Central memory CD4-positive, alpha-beta T cell (primary cell): Measurements from ENCODE around the gene FN3K.
"Not testable (repeated sequence)": the region's sequence is repeated elsewhere in the genome, so short reads cannot be mapped to it uniquely, and the experiment has no call there.

ENCODE experiments used
- DNase-seq: peaks from one replicate; pipeline ENCODE4 v3.0.0; 2022

The FN3K gene

GRCh38 chr17:82775001-82775823 lies 39.8 kb downstream of the FN3K start:
- DNase-seq, result no peak

GRCh38 chr17:82776454-82776853 lies 41.0 kb downstream of the FN3K start:
- no peak for DNase-seq

- not testable (repeated sequence) for DNase-seq
These were observed 42.5 kb downstream of the FN3K start for GRCh38 chr17:82777778-82778375.

- no peak for DNase-seq
These were observed 44.1 kb downstream of the FN3K start for GRCh38 chr17:82779541-82779940.

GRCh38 chr17:82780195-82780594 lies 44.8 kb downstream of the FN3K start:
- no peak for DNase-seq

- DNase-seq, result no peak
These were observed 45.8 kb downstream of the FN3K start for GRCh38 chr17:82780971-82781893.

DNA sequence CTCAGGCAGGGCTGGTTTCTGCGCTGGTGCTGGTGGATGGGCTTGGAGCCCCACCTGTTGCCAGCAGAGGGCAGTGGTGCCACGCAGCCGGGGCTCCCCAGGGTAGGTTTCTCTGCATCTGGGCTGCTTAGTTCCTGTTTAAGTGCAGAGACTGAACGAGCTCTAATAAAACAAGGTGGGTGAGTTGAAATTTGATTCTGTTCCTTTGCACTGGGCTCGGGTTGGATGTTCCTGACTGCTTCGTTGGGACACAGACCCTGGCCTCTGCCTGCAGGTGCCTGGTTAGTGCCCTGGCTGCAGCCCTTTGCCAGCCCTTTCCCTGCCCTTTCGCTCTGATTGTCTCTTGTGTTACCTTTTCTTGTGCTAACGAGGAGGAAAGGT lies 46.5 kb downstream of the FN3K start:
- DNase-seq, result peak; percentile 78

GRCh38 chr17:82782657-82783207 lies 47.3 kb downstream of the FN3K start:
- no peak for DNase-seq

GRCh38 chr17:82783498-82783897 lies 48.1 kb downstream of the FN3K start:
- no peak for DNase-seq

GRCh38 chr17:82785581-82785980 lies 50.2 kb downstream of the FN3K start:
- DNase-seq, result not testable (repeated sequence)

DNA sequence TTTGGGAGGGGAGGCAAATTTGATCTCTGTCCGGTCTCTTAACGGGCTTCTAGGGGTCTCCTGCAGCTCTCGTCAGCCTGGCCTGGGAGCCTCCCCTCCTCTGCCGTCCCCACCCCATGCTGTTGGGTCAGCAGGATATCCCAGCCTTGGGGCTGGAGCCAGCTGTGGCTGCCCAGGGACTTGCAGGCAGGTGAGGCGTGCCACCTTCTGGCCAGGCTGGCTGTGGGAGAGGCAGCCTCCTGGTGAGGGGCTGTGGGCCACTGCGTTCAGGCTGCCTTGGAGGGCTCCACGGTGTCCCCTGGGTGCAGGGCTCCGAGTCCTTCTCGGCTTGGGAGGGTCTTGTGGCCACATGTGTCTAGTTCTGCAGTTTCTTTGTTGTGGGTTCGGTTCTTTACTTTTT lies 51.0 kb downstream of the FN3K start:
- DNase-seq, result no peak

GRCh38 chr17:82787081-82787848 lies 51.9 kb downstream of the FN3K start:
- no peak for DNase-seq

DNA sequence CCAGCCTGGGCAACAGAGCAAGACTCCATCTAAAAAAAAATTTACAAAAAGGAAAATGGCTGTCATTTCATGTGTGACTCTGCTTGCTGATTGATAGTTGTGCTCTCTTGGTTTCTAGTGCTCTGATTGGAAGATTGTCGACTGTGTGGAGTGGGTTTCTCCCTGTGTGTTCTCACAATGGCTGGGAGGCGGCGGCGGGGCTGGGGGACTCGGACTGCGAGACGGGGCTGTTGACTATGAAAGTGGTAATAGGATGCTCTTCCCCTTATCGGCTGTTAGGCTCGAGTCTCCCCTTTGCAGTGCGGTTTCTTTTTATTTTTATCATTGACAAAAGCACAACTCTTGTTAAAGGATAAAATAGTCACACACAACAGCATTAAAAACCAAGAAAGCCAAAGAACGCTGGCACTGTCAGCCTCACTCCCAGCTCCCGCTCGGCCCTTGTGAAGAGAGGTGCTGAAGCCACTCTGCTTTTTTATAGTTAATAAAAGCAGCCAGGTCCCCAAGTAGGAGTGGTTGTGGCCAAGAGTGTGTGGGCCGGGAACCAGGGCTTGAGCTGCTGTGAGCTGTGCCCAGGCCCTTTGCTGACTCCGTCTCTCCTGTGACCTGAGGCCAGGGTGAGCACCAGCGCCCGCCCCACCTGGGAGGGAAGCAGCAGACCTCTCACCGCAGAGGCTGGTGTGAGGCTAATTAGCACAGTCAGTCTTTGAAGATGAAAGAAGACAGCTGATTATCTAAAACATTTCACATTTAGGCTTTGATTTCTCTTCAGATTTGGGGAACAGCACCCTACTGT lies 53.0 kb downstream of the FN3K start:
- no peak for DNase-seq

- DNase-seq, result no peak
These were observed 53.7 kb downstream of the FN3K start for GRCh38 chr17:82789051-82789592.

DNA sequence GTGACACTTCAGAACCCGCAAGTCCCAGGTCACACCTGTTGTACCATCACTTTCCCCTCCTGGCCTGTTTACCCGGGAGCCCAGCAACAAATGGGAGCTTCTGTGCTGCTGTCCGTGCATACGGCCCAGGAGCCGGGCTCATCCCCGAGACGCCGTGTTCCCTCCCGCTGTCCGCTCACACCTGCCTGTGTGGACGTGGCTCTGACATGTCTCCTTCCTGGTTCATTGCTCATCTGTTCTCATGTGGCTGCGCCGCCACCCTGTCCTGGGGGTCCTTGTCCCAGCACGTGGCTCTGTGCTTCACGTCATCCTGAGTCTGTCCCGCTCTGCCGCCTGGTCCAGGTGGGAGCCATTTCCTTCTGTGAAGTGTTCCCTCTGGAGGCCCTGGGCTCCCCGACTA lies 54.4 kb downstream of the FN3K start:
- no peak for DNase-seq

DNA sequence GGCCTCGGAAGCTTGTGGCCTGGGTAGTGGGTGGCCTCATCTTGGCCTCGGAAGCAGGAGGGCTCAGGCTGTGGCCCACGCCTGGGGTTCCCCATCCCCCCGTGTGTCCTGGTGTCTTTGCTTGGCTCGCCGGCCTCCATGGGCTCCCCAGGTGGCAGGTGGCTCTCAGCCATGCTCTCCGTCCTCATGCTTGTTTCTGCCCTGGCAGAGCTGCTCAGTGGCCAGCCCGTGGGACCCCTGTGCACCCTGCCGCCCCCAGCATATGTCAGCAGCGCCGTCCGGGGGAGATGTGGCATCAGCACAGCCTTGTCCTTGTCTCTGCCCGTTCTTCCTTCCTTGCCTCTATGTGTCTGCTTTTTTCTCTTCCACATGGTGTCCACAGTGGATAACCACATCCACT lies 55.0 kb downstream of the FN3K start:
- no peak for DNase-seq

GRCh38 chr17:82791532-82791931 lies 56.1 kb downstream of the FN3K start:
- no peak for DNase-seq

GRCh38 chr17:82793974-82794630 lies 58.7 kb downstream of the FN3K start:
- no peak for DNase-seq

DNA sequence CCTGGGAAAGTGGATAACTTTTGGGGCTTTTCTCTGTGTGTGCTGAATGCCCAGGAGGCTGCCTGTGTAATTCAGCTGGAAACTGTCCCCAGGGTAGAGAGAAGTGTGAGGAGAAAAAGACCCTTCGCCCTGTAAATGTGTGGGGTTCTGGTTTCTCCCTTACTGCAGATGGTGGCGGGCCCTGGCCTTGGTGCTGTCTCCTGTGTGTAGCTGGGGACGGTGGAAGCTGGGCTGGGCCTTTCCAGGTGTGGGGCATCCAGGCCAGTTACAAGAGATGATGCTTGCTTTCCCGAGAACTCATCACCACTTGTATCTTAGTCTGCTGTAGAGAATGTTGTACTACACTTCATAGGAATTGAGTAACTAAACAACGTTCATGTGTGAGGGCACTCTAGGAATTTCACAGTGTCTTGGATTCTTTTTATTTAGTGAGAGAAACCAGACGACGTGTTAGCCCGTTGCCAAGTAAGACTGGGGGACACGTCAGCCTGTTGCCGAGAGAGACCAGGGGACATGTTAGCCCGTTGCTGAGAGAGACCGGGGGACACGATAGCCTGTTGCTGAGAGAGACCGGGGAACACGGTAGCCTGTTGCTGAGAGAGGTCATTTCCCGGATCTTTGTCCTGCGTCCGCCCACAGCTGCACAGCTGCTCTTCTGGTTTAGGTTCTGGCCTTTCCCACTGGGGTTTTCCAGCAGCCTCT lies 59.5 kb downstream of the FN3K start:
- DNase-seq, result no peak

DNA sequence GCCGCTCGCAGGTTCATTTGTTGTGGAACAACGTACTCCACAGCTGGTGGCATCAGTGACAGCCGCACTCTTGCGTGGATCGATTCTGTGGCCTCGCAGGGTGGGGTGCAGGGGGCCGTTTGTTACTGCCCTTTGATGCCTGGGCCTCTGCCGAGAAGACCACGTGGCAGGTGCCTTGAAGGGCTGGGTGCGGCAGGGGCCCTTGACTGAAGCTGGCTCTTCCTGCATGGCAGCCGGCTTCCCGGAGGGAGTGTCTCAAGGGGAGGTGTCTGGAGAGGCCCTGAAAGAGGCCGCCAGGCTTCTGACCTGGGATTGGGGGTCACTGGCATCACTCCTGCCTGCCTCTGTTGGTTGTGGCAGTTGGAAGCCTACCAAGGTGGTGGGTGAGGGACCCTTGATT lies 60.2 kb downstream of the FN3K start:
- no peak for DNase-seq
